Posterior cingulate gyrus (tissue), 11 donors: Measurements from ENCODE around the gene PSMG2.

Experiments
- DNase-seq, 10 donors: peaks; one replicate each; pipeline versions ENCODE4 v3.0.0 to v3.0.0-alpha.2; 2020 to 2021; ENCODE audit warnings: mixed read lengths in 3 of 10
- intact Hi-C: fragments of 100-400 bp; cut with DNase I; formaldehyde crosslinking; loops from one replicate; pipeline ENCODE4 v1.15.1; 2023

The PSMG2 gene

GRCh38 chr18:12711446-12711845 is 8.6 kb downstream of the PSMG2 start:
- peak in 1 of 10 donors; percentile 69 for DNase-seq
- intact Hi-C loops = no loop called here

DNA sequence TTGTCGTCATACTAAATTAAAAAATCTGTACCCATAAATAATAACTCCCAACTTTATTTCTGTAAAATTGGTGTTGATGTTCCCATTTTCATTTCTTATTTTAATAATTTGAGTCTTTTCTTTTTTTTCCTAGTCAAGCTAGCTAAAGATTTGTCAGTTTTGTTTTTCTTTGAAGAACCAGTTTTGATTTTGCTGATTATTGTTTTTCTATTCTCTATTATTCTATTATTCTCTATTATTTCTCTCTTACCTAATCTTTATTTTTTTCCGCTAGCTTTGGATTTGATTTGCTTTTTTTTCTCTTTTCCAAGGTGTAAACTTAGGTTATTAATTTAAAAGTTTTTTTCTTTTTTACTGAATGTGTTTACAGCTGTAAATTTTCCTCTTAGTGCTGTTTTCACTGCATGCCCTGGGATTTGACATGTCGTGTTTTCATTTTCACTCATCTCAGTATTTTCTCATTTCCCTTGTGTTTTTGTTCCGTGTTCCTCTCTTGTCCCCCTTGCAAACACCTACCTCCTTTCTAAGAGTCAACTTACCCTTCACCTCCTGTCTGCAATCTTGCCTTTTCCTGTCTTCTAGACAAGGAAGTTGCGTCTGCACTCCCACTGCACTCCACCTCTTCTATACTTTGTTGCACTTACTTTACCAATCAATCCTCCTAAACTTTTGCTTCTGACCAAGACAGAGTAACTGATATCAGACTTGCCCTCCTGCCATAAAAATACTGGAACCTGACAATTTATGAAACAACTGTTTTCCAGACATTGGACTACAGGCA is 18.8 kb downstream of the PSMG2 start:
- no peak for DNase-seq
- intact Hi-C loops = no loop called here

DNA sequence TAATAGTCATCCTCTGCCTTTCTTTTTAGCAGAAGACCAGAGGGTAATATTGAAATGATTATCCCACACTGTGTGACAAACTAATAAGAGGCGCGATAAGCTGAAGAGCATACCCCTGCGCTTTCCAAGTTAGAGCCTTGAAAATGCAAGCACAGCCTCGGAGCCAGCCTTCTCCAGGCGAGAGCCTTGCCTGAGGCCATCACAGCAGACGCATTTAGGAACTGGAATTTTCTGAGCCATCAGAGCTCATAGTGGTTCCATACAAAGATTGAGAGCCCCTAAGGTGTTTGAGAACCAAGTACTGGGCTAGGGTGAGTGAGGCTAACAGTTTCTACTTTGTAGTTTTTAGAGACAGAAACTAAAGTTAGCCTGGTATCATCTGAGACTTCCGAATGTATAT is 19.9 kb downstream of the PSMG2 start:
- DNase-seq = no peak
- intact Hi-C loops = no loop called here

- DNase-seq = no peak
- intact Hi-C loops = no loop called here
Observed at GRCh38 chr18:12726331-12726730, 23.5 kb downstream of the PSMG2 start.

GRCh38 chr18:12726774-12727550 is 24.1 kb downstream of the PSMG2 start:
- intact Hi-C loops = loop anchor here (1.0 kb wide), 1 partner anchor 207 kb away; no protein-coding TSS in a partner anchor
- peak in 6 of 10 donors; percentile 22 to 88 (median 54) for DNase-seq

DNA sequence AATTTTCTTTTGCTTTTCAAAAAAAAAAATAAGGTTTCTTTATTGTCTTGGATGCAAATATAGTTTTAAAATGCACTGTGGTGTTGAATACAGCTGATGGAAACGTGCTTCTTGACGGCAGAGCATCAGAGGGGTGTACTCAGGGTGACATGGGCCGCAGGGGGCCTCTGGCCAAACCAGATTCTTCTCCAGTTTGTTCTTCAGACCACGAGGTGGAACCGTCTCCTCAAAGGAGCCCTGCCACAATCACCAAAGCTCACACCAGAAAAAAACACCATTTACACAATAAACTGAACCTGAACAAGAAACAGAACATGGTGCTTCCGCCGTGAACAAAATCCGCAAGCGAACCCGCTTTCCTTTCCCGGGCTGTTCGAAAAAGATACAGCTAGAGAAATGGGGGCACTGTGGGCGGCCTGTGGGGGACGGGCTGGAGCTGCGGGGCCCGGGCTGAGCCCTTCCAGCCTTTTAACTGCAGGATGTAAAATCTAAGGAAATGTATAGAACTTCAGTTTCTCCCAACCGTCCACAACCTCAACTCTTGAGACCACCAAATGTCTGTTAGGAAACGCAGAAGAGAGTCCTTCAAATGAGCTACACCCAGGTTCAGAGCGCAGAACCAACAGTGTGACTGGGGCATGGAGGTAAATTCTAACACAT is 34.5 kb downstream of the PSMG2 start:
- DNase-seq = peak in 2 of 10 donors; percentile 61 to 66

DNA sequence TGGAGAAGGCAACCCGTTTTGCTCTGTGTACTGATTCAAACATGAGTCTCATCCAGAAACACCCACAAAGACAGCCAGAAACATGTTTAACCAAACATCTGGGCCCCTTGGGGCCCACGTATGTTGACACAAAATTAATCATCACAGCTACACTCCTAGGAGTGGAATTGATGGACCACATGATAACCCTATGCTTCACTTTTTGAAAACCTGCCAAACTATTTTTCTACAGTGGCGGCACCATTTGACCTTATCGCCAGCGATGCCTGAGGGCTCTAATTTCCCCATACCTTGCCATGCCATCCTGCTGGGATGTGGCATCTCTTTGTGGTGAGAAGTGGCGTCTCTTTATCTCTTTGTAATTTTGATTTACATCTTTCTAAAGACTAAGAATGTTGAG is 38.5 kb downstream of the PSMG2 start:
- intact Hi-C loops = loop anchor here (5.0 kb wide), 1 partner anchor 151 kb away; no protein-coding TSS in a partner anchor
- no peak for DNase-seq

More for the DNA sequence above, 34.5 kb downstream of the PSMG2 start:
- intact Hi-C loops = no loop called here

- DNase-seq = no peak
- intact Hi-C loops = loop anchor here (5.0 kb wide), 1 partner anchor 150 kb away; no protein-coding TSS in a partner anchor
Observed at GRCh38 chr18:12742453-12742852, 39.6 kb downstream of the PSMG2 start.

DNA sequence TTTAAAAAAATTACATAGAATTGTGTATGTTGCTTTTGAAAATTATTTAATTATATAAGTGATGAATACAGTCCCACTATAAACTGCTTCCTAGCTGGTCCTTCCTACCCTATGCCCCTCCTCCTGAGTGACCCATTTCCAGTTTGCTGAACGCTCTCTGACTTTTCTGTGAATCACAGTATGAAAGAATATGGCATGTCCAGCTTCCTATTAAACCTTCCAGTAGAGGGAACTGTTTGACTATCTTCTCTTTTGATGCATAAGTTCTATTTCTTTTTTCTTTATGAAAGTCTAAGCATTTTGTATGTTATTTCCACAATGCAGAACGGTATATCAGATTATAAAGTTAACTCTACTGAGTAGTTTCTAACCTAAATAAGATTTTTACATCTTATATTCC is 41.3 kb downstream of the PSMG2 start:
- intact Hi-C loops = loop anchor here (1.0 to 5.0 kb wide), 2 partner anchors 148 to 190 kb away; no protein-coding TSS in a partner anchor
- no peak for DNase-seq

- intact Hi-C loops = no loop called here
- peak in 1 of 10 donors; percentile 68 for DNase-seq
Observed at GRCh38 chr18:12745095-12745795, 42.4 kb downstream of the PSMG2 start.

DNA sequence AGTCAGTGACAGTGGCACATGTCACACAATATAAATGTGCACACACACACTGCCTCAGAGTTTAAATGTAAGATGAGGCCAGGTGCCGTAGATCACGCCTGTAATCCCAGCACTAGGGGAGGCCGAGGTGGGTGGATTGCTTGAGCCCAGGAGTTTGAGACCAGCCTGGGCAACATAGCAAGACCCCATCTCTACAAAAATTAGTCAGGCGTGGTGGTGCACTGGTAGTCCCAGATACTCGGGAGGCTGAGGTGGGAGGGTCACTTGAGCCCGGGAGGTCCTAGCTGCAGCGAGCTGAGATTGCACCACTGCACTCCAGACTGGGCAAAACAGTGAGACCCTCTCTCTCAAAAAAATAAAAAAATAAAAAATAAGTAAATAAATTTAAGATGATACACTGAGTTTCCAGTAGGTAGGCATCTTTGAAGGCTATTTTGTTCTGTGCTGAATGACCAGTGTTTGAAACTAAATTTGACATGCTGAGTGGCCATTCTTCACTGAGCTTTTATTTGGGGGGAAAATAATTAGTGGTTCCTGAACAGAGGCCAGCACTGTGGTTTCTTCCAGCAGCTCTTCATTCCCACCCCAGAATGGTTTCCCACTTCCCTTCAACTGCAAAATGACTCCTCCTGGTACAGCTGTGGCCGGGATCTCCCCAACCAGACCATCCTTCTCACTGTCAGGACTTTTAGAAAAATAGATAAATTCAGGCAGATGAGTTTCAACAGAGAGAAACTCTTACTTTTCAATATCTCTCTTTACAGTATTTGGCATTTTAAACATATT is 44.9 kb downstream of the PSMG2 start:
- intact Hi-C loops = no loop called here
- no peak for DNase-seq

DNA sequence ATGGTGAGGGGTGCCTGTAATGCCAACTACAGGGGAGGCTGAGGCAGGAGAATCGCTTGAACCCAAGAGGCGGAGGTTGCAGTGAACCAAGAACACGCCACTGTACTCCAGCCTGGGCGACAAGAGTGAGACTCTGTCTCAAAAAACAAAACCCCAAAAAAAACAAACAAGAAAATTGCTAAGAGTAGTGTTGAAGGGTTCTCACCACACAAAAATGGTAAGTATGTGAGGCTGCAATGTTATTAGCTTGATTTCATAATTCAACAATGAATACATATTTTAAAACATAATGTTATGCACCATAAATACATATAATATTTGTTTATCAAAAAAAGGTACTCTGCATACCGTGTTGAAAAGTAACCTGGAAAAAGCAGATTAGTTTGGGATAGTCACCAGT is 45.8 kb downstream of the PSMG2 start:
- DNase-seq = peak in 1 of 10 donors; percentile 33
- intact Hi-C loops = no loop called here

- intact Hi-C loops = no loop called here
- peak in 1 of 10 donors; percentile 44 for DNase-seq
Observed at GRCh38 chr18:12749121-12749520, 46.3 kb downstream of the PSMG2 start.

- DNase-seq = peak in 2 of 10 donors; percentile 54 to 60
- intact Hi-C loops = no loop called here
Observed at GRCh38 chr18:12750076-12750714, 47.4 kb downstream of the PSMG2 start.

- intact Hi-C loops = no loop called here
- peak in 3 of 10 donors; percentile 47 to 81 (median 74) for DNase-seq
Observed at GRCh38 chr18:12750715-12751502, 48.1 kb downstream of the PSMG2 start.

GRCh38 chr18:12751503-12751884 is 48.7 kb downstream of the PSMG2 start:
- peak in 1 of 10 donors; percentile 59 for DNase-seq
- intact Hi-C loops = no loop called here

DNA sequence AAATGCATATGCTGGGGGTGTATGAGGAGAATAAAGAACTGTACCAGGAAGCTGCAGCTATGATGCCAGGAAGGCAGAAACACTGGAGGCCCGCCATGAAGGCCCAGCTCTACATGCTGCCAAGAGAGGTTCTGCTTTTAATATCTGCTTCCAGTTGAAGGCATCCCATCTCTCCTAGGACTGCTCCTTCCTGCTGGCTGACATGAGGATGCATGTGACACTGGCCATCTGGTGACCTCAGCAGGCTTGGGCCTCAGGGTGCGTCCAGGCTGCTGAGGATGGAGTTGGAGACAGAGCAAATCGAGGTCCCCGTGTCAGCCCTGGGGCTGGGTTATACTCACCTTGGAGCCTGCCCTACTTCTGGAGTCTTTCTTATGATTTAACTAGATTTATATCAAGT is 49.0 kb downstream of the PSMG2 start:
- intact Hi-C loops = no loop called here
- peak in 2 of 10 donors; percentile 27 to 41 for DNase-seq

- no peak for DNase-seq
- intact Hi-C loops = no loop called here
Observed at GRCh38 chr18:12754511-12754910, 51.7 kb downstream of the PSMG2 start.
